ENCODE data around the gene KCNQ2. TPM values are rescaled to one million over a fixed set of nuclear protein-coding genes. Genes with fewer than 3 reads are reported as not detected.

Gene KCNQ2
- total RNA-seq, 1 experiment from 2014 or later: 86.5 TPM

DNA sequence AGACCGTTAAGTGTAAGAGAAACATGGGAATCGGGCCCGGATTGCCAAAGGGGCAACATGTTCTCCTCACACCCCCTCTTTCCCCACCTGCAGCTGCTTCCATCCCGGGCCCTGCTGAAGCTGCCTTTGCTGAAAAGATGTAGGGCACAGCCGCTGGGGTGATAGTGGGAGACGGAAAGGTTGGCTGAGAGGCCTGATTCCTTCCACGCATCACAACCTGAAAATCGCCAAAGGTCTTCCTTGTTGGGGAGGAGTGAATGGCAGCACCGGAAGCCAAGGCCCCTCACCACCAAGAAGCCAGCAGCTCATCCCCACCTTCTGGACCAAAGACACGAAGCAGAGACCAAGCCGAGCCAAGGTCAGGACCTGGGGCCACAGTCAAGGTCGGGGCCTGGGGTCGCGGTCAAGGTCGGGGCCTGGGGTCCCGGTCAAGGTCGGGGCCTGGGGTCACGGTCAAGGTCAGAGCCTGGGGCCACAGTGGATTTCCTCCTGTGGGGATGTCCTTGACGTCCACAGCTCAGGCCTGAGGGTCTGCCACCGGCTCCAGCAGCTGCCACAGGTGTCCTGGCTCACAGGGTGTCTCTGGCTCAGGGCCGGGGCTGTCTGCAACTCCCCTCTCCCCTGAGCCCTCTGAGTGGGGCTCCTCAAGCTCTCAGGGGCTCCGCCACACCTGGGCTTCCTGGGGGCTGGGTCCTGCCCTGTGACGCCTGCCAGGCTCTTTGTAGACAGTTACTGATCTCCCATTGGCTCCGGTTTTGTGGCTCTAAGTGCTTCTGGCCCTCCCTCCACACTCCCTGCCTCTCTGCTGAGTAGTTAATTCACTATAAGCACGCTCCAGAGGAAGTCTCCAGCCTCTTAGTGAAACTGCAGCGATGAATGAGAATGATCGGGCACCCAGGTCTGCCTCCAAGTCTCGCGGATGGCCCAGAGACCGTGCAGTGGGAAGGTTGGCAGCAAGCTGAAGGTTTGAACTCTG is 105.8 kb downstream of the KCNQ2 start:
- ChIA-PET CTCF (no interaction called here), POLR2A (no interaction called here), RAD21 (ENCODE audit: low non-redundant PET in 1 of 2, low total read pairs in 2 of 2, uncharacterized antibody in 2 of 2, unreplicated experiment in 2 of 2) (no interaction called here)
- Histone ChIP-seq H3K36me3 (ENCODE audit: control insufficient read depth in 1 of 2, insufficient read depth in 2 of 2, low read length in 2 of 2) (no peaks in the 10 kb centered on the region), H3K4me2 (ENCODE audit: low read length) (no peak overlapping the region), H3K4me1 (ENCODE audit: control insufficient read depth in 1 of 2, insufficient read depth in 2 of 2, low read length in 2 of 2) (no peaks in the 10 kb centered on the region), H2AFZ (ENCODE audit: low read depth, low read length, poor library complexity, severe bottlenecking) (no peak overlapping the region), H3K27me3 (ENCODE audit: insufficient read depth, low read length) (no peaks in the 10 kb centered on the region), H3K9me3 (ENCODE audit: control insufficient read depth in 1 of 2, insufficient read depth in 1 of 2, low read depth in 1 of 2, low read length in 2 of 2) (no peaks in the 10 kb centered on the region), H4K20me1 (ENCODE audit: insufficient read depth) (no peaks in the 10 kb centered on the region), H3K79me2 (ENCODE audit: insufficient read depth, low read length) (no peaks in the 10 kb centered on the region), H3K9ac (ENCODE audit: low read length) (no peak overlapping the region), H3K27ac (ENCODE audit: low read depth, low read length) (no peak overlapping the region), H3K9me2 (ENCODE audit: insufficient read depth) (no peaks in the 10 kb centered on the region), H3K4me3 (replicated peaks in 1 of 2; ENCODE audit: low read depth in 1 of 2, low read length in 2 of 2) (no peak overlapping the region)
- no TSS peak for BruUV-seq (replicated peaks)
- ATAC-seq: no peak
- DNase-seq (ENCODE audit: low read depth, low spot score): no peak
- intact Hi-C loops (cut with micrococcal nuclease): no loop called here
- TF ChIP-seq POLR2AphosphoS5 (IDR thresholded peaks at IDR 0.05; ENCODE audit: low read depth, low read length): no peak
- no peak for TF ChIP-seq JUND (IDR thresholded peaks at IDR 0.05)
- TF ChIP-seq, protein P1, sequence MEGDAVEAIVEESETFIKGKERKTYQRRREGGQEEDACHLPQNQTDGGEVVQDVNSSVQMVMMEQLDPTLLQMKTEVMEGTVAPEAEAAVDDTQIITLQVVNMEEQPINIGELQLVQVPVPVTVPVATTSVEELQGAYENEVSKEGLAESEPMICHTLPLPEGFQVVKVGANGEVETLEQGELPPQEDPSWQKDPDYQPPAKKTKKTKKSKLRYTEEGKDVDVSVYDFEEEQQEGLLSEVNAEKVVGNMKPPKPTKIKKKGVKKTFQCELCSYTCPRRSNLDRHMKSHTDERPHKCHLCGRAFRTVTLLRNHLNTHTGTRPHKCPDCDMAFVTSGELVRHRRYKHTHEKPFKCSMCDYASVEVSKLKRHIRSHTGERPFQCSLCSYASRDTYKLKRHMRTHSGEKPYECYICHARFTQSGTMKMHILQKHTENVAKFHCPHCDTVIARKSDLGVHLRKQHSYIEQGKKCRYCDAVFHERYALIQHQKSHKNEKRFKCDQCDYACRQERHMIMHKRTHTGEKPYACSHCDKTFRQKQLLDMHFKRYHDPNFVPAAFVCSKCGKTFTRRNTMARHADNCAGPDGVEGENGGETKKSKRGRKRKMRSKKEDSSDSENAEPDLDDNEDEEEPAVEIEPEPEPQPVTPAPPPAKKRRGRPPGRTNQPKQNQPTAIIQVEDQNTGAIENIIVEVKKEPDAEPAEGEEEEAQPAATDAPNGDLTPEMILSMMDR (IDR thresholded peaks at IDR 0.05 in 2 of 3, conservative IDR thresholded peaks at IDR 0.05 in 1 of 3; ENCODE audit: borderline replicate concordance in 1 of 3, insufficient read depth in 1 of 3, low read depth in 2 of 3, low read length in 2 of 3): no peak
- TF ChIP-seq, protein P2, sequence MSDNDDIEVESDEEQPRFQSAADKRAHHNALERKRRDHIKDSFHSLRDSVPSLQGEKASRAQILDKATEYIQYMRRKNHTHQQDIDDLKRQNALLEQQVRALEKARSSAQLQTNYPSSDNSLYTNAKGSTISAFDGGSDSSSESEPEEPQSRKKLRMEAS (IDR thresholded peaks at IDR 0.05): no peak
- no peak for TF ChIP-seq SIN3A (IDR thresholded peaks at IDR 0.05; ENCODE audit: low read depth)
- no peak for TF ChIP-seq ZFX (IDR thresholded peaks at IDR 0.05)
- TF ChIP-seq ZNF274 (IDR thresholded peaks at IDR 0.05; ENCODE audit: low read depth, low read length): no peak
- TF ChIP-seq EZH2phosphoT487 (IDR thresholded peaks at IDR 0.05; ENCODE audit: borderline replicate concordance): no peak
- TF ChIP-seq TCF7L2 (IDR thresholded peaks at IDR 0.05; ENCODE audit: borderline replicate concordance, extremely low read depth, insufficient read depth, insufficient read length): no peak
- TF ChIP-seq EGR1 (IDR thresholded peaks at IDR 0.05; ENCODE audit: low read depth): no peak
- TF ChIP-seq CEBPB (IDR thresholded peaks at IDR 0.05; ENCODE audit: low read depth): no peak
- TF ChIP-seq FOSL1 (IDR thresholded peaks at IDR 0.05; ENCODE audit: low read depth): no peak
- TF ChIP-seq, protein P3, sequence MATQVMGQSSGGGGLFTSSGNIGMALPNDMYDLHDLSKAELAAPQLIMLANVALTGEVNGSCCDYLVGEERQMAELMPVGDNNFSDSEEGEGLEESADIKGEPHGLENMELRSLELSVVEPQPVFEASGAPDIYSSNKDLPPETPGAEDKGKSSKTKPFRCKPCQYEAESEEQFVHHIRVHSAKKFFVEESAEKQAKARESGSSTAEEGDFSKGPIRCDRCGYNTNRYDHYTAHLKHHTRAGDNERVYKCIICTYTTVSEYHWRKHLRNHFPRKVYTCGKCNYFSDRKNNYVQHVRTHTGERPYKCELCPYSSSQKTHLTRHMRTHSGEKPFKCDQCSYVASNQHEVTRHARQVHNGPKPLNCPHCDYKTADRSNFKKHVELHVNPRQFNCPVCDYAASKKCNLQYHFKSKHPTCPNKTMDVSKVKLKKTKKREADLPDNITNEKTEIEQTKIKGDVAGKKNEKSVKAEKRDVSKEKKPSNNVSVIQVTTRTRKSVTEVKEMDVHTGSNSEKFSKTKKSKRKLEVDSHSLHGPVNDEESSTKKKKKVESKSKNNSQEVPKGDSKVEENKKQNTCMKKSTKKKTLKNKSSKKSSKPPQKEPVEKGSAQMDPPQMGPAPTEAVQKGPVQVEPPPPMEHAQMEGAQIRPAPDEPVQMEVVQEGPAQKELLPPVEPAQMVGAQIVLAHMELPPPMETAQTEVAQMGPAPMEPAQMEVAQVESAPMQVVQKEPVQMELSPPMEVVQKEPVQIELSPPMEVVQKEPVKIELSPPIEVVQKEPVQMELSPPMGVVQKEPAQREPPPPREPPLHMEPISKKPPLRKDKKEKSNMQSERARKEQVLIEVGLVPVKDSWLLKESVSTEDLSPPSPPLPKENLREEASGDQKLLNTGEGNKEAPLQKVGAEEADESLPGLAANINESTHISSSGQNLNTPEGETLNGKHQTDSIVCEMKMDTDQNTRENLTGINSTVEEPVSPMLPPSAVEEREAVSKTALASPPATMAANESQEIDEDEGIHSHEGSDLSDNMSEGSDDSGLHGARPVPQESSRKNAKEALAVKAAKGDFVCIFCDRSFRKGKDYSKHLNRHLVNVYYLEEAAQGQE (IDR thresholded peaks at IDR 0.05; ENCODE audit: low read depth): no peak
- TF ChIP-seq POLR2A (IDR thresholded peaks at IDR 0.05; ENCODE audit: borderline replicate concordance, extremely low read depth, insufficient read depth, insufficient read length): no peak
- no peak for TF ChIP-seq YY1 (IDR thresholded peaks at IDR 0.05; ENCODE audit: extremely low read depth, insufficient replicate concordance, low read depth, low read length)
- TF ChIP-seq EZH2 (IDR thresholded peaks at IDR 0.05): no peak
- no peak for TF ChIP-seq CBX3 (IDR thresholded peaks at IDR 0.05; ENCODE audit: low read depth)
- no peak for TF ChIP-seq ELF1 (IDR thresholded peaks at IDR 0.05; ENCODE audit: borderline replicate concordance, low read depth)
- TF ChIP-seq, protein P4, sequence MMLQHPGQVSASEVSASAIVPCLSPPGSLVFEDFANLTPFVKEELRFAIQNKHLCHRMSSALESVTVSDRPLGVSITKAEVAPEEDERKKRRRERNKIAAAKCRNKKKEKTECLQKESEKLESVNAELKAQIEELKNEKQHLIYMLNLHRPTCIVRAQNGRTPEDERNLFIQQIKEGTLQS (IDR thresholded peaks at IDR 0.05): no peak
- no peak for TF ChIP-seq SP1 (IDR thresholded peaks at IDR 0.05; ENCODE audit: low read depth)

All from HCT116 (cell line).